K562 (cell line): ENCODE data around the gene PPP1R12C. TPM values are rescaled to one million over a fixed set of nuclear protein-coding genes. Genes with fewer than 3 reads are reported as not detected.
A peak's percentile ranks its signal among the peaks of the same experiment; 100 is the strongest.

Source experiments
- ELF2 ChIP-seq: fragments of 250-450 bp; sonication (Bioruptor Pico); IDR thresholded peaks from 2 replicates; pipeline ENCODE4 v1.5.0; 2021; ENCODE audit warnings: mild to moderate bottlenecking
- FOXJ2 ChIP-seq: fragments of 200-800 bp; sonication (Bioruptor generic); IDR thresholded peaks from 2 replicates; pipeline ENCODE4 v1.6.1; 2016; ENCODE audit warnings: missing genetic modification characterization, missing compliant biosample characterization
- MTA3 ChIP-seq: fragments of 450-650 bp; formaldehyde crosslinking; IDR thresholded peaks from 2 replicates; pipeline ENCODE4 v1.6.1; 2017; ENCODE audit warnings: mild to moderate bottlenecking, borderline replicate concordance
- PML ChIP-seq: IDR thresholded peaks from 2 replicates; pipeline ENCODE4 v1.6.1; 2012; ENCODE audit warnings: low read length, inconsistent platforms
- PTBP1 ChIP-seq: fragments of 200-400 bp; formaldehyde crosslinking; IDR thresholded peaks from 2 replicates; pipeline ENCODE4 v1.6.1; 2017; ENCODE audit warnings: low read depth, low read length
- SETDB1 ChIP-seq: IDR thresholded peaks from one replicate; pipeline ENCODE4 v1.6.1; 2012; ENCODE audit warnings: low read length, control low read depth, inconsistent platforms
- ZNF79 ChIP-seq: fragments of 250-450 bp; sonication (Bioruptor Pico); IDR thresholded peaks from 2 replicates; pipeline ENCODE4 v1.4.0; 2020; ENCODE audit warnings: low read depth, mild to moderate bottlenecking, moderate library complexity
- polyA plus RNA-seq, 8 experiments: library from polyadenylated mRNA; depleted of rRNA in 4 of 8; stranded (reverse) in 5 of 8; unstranded in 3 of 8; fragments of >200 nt; fragmentation: Nextera tagmentation in 2 of 8; fragmentation: Illumina TruSeq in 1 of 8; extraction: Ambion mirVana in 2 of 8; extraction: Trizol in 1 of 8; gene quantifications; 2 replicates each; pipeline versions ENCODE4 v1.2.1 to v1.2.3, GENCODE V29; 2011 to 2014; ENCODE audit warnings: inconsistent platforms in 1 of 8, missing spikeins in 1 of 8
- total RNA-seq, 7 experiments: library from RNA; depleted of rRNA in 6 of 7; stranded (reverse); fragments of >200 nt in 6 of 7; fragmentation: Illumina TruSeq in 2 of 7; extraction: Trizol in 2 of 7; gene quantifications; 2 replicates each; pipeline versions ENCODE4 v1.2.1 to v1.2.3, GENCODE V29; 2011 to 2021; ENCODE audit warnings: low replicate concordance in 1 of 7
- TF ChIP-seq, protein P1 (sequence below): fragments of 450-650 bp; formaldehyde crosslinking; IDR thresholded peaks from 2 replicates; pipeline ENCODE4 v1.4.0; 2020; ENCODE audit warnings: mild to moderate bottlenecking, mixed read lengths
- TF ChIP-seq, protein P2 (sequence below): fragments of 250-450 bp; sonication (Bioruptor Pico); IDR thresholded peaks from 2 replicates; pipeline ENCODE4 v1.4.0; 2020; ENCODE audit warnings: mild to moderate bottlenecking, moderate library complexity
- TF ChIP-seq, protein P3 (sequence below): fragments of 450-650 bp; IDR thresholded peaks from 2 replicates; pipeline ENCODE4 v1.6.1; 2018; ENCODE audit not compliant: partially characterized antibody
- TF ChIP-seq, protein P4 (sequence below), 2 experiments: IDR thresholded peaks; 2 replicates each; pipeline ENCODE4 v1.6.1; 2011; ENCODE audit warnings: borderline replicate concordance in 1 of 2, control low read depth in 1 of 2, low read depth in 1 of 2, low read length in 1 of 2, mild to moderate bottlenecking in 1 of 2, mixed read lengths in 1 of 2, moderate library complexity in 1 of 2; ENCODE audit not compliant: insufficient read depth in 1 of 2, insufficient read length in 1 of 2, poor library complexity in 1 of 2, severe bottlenecking in 1 of 2; ENCODE audit errors: extremely low read depth in 1 of 2
- TF ChIP-seq, protein P5 (sequence below): fragments of 200-400 bp; formaldehyde crosslinking; IDR thresholded peaks from 2 replicates; pipeline ENCODE4 v1.6.1; 2017; ENCODE audit warnings: mild to moderate bottlenecking, low read depth, low read length, moderate library complexity
- TF ChIP-seq, protein P6 (sequence below): fragments of 250-450 bp; sonication (Bioruptor Pico); IDR thresholded peaks from 2 replicates; pipeline ENCODE4 v1.5.1; 2021; ENCODE audit warnings: mild to moderate bottlenecking

Gene PPP1R12C
- total and polyA plus RNA-seq, 9 of the 15 experiments (the other 6 are each of a cell fraction or from before 2014, with no cell fraction given) = 1.8 to 136 (median 33.7) TPM

DNA sequence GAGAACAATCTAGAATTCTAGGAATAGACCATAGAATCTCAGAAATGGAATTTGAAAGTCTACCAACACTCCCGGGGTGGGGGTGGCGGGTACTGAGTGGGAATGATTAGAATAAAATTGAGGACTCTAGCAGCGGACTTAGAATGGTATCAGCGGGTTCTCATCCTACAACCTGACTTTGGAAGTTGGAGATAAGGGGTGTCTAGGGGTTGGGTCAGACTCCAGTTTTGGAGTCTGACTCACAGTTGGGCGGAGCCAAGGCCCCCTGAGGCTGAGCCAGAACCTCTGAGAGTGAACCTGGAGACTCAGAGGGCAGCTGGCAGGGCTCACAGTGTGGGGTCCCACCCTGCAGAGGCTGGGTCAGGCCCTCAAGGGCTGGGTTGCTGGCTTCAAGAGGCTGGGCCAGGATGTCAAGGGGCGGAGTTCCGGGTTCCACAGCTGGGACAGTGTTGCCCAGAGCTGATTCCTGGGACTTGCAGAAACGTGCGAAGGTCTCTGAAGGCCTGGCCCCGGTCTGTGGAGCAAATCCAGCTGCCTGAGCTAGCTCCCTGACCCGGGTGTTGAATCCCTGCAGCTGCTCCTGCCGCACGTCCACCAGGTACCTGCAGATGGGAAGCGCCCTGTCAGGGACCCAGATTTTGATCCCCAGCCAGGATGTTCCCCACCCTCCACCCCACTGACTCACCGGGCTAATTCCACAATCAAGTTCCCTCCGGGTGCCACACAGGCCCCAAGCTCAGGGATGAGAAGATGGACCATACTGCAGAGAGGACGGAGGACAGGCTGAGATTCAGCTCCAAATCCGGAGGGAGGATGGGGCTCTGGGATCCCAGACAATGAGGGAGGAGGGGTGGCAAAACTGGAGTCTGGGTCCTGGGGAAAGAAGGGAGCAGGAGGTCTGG lies 41.7 kb upstream of the PPP1R12C start (continued):
- TF ChIP-seq FOXJ2 (tag) (no peak), ZNF79 (no peak), ELF2 (CRISPR knock-in tag) (no peak), PTBP1 (no peak), MTA3 (peak; percentile 73; the same call in 1 of the 2 replicates), SETDB1 (peak; percentile 65), PML (peak; percentile 71)
- TF ChIP-seq, protein P1, sequence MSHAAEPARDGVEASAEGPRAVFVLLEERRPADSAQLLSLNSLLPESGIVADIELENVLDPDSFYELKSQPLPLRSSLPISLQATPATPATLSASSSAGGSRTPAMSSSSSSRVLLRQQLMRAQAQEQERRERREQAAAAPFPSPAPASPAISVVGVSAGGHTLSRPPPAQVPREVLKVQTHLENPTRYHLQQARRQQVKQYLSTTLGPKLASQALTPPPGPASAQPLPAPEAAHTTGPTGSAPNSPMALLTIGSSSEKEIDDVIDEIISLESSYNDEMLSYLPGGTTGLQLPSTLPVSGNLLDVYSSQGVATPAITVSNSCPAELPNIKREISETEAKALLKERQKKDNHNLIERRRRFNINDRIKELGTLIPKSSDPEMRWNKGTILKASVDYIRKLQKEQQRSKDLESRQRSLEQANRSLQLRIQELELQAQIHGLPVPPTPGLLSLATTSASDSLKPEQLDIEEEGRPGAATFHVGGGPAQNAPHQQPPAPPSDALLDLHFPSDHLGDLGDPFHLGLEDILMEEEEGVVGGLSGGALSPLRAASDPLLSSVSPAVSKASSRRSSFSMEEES (CRISPR knock-in tag) = no peak
- TF ChIP-seq, protein P2, sequence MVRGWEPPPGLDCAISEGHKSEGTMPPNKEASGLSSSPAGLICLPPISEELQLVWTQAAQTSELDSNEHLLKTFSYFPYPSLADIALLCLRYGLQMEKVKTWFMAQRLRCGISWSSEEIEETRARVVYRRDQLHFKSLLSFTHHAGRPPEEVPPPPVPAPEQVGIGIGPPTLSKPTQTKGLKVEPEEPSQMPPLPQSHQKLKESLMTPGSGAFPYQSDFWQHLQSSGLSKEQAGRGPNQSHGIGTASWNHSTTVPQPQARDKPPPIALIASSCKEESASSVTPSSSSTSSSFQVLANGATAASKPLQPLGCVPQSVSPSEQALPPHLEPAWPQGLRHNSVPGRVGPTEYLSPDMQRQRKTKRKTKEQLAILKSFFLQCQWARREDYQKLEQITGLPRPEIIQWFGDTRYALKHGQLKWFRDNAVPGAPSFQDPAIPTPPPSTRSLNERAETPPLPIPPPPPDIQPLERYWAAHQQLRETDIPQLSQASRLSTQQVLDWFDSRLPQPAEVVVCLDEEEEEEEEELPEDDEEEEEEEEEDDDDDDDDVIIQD (CRISPR knock-in tag) = no peak
- TF ChIP-seq, protein P3, sequence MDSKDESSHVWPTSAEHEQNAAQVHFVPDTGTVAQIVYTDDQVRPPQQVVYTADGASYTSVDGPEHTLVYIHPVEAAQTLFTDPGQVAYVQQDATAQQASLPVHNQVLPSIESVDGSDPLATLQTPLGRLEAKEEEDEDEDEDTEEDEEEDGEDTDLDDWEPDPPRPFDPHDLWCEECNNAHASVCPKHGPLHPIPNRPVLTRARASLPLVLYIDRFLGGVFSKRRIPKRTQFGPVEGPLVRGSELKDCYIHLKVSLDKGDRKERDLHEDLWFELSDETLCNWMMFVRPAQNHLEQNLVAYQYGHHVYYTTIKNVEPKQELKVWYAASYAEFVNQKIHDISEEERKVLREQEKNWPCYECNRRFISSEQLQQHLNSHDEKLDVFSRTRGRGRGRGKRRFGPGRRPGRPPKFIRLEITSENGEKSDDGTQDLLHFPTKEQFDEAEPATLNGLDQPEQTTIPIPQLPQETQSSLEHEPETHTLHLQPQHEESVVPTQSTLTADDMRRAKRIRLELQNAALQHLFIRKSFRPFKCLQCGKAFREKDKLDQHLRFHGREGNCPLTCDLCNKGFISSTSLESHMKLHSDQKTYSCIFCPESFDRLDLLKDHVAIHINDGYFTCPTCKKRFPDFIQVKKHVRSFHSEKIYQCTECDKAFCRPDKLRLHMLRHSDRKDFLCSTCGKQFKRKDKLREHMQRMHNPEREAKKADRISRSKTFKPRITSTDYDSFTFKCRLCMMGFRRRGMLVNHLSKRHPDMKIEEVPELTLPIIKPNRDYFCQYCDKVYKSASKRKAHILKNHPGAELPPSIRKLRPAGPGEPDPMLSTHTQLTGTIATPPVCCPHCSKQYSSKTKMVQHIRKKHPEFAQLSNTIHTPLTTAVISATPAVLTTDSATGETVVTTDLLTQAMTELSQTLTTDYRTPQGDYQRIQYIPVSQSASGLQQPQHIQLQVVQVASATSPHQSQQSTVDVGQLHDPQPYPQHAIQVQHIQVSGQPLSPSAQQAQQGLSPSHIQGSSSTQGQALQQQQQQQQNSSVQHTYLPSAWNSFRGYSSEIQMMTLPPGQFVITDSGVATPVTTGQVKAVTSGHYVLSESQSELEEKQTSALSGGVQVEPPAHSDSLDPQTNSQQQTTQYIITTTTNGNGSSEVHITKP = peak; percentile 82
- TF ChIP-seq, protein P4, sequence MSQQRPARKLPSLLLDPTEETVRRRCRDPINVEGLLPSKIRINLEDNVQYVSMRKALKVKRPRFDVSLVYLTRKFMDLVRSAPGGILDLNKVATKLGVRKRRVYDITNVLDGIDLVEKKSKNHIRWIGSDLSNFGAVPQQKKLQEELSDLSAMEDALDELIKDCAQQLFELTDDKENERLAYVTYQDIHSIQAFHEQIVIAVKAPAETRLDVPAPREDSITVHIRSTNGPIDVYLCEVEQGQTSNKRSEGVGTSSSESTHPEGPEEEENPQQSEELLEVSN (IDR thresholded peaks at IDR 0.05; ENCODE audit: borderline replicate concordance in 1 of 2, extremely low read depth in 1 of 2, insufficient read depth in 1 of 2, insufficient read length in 1 of 2, low read depth in 1 of 2, low read length in 1 of 2, poor library complexity in 1 of 2, severe bottlenecking in 1 of 2) = peak in 1 of 2 experiments; percentile 11
- TF ChIP-seq, protein P5, sequence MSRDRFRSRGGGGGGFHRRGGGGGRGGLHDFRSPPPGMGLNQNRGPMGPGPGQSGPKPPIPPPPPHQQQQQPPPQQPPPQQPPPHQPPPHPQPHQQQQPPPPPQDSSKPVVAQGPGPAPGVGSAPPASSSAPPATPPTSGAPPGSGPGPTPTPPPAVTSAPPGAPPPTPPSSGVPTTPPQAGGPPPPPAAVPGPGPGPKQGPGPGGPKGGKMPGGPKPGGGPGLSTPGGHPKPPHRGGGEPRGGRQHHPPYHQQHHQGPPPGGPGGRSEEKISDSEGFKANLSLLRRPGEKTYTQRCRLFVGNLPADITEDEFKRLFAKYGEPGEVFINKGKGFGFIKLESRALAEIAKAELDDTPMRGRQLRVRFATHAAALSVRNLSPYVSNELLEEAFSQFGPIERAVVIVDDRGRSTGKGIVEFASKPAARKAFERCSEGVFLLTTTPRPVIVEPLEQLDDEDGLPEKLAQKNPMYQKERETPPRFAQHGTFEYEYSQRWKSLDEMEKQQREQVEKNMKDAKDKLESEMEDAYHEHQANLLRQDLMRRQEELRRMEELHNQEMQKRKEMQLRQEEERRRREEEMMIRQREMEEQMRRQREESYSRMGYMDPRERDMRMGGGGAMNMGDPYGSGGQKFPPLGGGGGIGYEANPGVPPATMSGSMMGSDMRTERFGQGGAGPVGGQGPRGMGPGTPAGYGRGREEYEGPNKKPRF = no peak
- TF ChIP-seq, protein P6, sequence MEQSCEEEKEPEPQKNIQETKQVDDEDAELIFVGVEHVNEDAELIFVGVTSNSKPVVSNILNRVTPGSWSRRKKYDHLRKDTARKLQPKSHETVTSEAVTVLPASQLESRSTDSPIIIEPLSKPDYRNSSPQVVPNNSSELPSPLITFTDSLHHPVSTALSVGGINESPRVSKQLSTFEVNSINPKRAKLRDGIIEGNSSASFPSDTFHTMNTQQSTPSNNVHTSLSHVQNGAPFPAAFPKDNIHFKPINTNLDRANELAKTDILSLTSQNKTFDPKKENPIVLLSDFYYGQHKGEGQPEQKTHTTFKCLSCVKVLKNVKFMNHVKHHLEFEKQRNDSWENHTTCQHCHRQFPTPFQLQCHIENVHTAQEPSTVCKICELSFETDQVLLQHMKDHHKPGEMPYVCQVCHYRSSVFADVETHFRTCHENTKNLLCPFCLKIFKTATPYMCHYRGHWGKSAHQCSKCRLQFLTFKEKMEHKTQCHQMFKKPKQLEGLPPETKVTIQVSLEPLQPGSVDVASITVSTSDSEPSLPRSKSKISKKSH (CRISPR knock-in tag) = no peak
